Measurements from ENCODE around the gene AGBL1. TPM values are rescaled to one million over a fixed set of nuclear protein-coding genes. Genes with fewer than 3 reads are reported as not detected.

The AGBL1 gene
- total and polyA plus RNA-seq, 2 experiments from 2014 or later: not detected

GRCh38 chr15:87031540-87032230, 952.0 kb downstream of the AGBL1 start:
- H2AFZ ChIP-seq: no peak overlapping the region
- no peak overlapping the region for H3K4me3 ChIP-seq
- no peak overlapping the region for H3K9ac ChIP-seq
- 3 to 4% methylated on average over 6 of the region's 6 CpGs for WGBS, 2 experiments (ENCODE audit: low coverage in 1 of 2, low lambda C conversion rate in 2 of 2, missing lambda C conversion rate in 2 of 2)
- no peak for TF ChIP-seq EZH2 (IDR thresholded peaks at IDR 0.05; ENCODE audit: insufficient read depth, poor library complexity, severe bottlenecking)
- no peak for TF ChIP-seq EZH2phosphoT487 (IDR thresholded peaks at IDR 0.05; ENCODE audit: insufficient read depth, low read depth)
- H3K27ac ChIP-seq: no peak overlapping the region
- in situ Hi-C loops (cut with MboI): no loop called here
- H3K9me3 ChIP-seq (ENCODE audit: low read depth): no peaks in the 10 kb centered on the region
- no peaks in the 10 kb centered on the region for H4K20me1 ChIP-seq (ENCODE audit: insufficient read depth)
- no peaks in the 10 kb centered on the region for H3K36me3 ChIP-seq (ENCODE audit: low read depth)
- H3K4me1 ChIP-seq (ENCODE audit: insufficient read depth): no peaks in the 10 kb centered on the region
- no peaks in the 10 kb centered on the region for H3F3A ChIP-seq (ENCODE audit: insufficient read depth)
- no peak for DNase-seq
- H3K4me2 ChIP-seq (ENCODE audit: unreplicated experiment): no peak overlapping the region
- H3K79me2 ChIP-seq (ENCODE audit: insufficient read depth): no peaks in the 10 kb centered on the region
- no peaks in the 10 kb centered on the region for H3K9me2 ChIP-seq (ENCODE audit: insufficient read depth)
- H3K27me3 ChIP-seq (replicated peaks; ENCODE audit: insufficient read depth): no peaks in the 10 kb centered on the region

DNA sequence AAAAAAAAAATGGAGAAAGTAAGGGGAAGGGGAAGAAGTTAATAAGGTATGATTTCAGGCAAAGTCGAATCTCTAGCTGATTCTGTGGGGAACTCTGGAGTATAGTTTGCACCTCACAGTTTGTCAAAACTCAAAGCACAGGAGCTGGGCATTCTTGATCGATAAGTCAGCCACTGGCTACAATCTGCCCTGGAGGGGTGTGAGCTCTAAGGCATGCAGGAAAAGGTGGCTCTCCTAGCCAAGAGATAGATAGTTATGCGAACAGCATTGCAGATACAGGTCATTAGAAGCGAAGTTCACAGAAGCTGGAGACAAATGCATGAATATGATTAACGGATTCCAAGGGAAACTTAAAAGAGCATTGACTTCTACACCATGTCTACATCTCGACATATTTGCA, 952.6 kb downstream of the AGBL1 start:
- Histone ChIP-seq H3K36me3 (ENCODE audit: low read depth) (no peaks in the 10 kb centered on the region), H2AFZ (no peak overlapping the region), H3K4me3 (no peak overlapping the region), H4K20me1 (ENCODE audit: insufficient read depth) (no peaks in the 10 kb centered on the region), H3K4me2 (ENCODE audit: unreplicated experiment) (no peak overlapping the region), H3K9ac (no peak overlapping the region), H3F3A (ENCODE audit: insufficient read depth) (no peaks in the 10 kb centered on the region), H3K4me1 (ENCODE audit: insufficient read depth) (no peaks in the 10 kb centered on the region), H3K9me3 (ENCODE audit: low read depth) (no peaks in the 10 kb centered on the region), H3K9me2 (ENCODE audit: insufficient read depth) (no peaks in the 10 kb centered on the region), H3K27ac (no peak overlapping the region), H3K27me3 (replicated peaks; ENCODE audit: insufficient read depth) (no peaks in the 10 kb centered on the region), H3K79me2 (ENCODE audit: insufficient read depth) (no peaks in the 10 kb centered on the region)
- no peak for DNase-seq
- in situ Hi-C loops (cut with MboI): no loop called here
- 16 to 22% methylated on average over 6 of the region's 6 CpGs for WGBS, 2 experiments (ENCODE audit: low coverage in 1 of 2, low lambda C conversion rate in 2 of 2, missing lambda C conversion rate in 2 of 2)
- TF ChIP-seq EZH2phosphoT487 (IDR thresholded peaks at IDR 0.05; ENCODE audit: insufficient read depth, low read depth) (no peak), EZH2 (IDR thresholded peaks at IDR 0.05; ENCODE audit: insufficient read depth, poor library complexity, severe bottlenecking) (no peak)

GRCh38 chr15:87033056-87033455, 953.4 kb downstream of the AGBL1 start:
- no peak for TF ChIP-seq EZH2phosphoT487 (IDR thresholded peaks at IDR 0.05; ENCODE audit: insufficient read depth, low read depth)
- TF ChIP-seq EZH2 (IDR thresholded peaks at IDR 0.05; ENCODE audit: insufficient read depth, poor library complexity, severe bottlenecking): no peak
- Histone ChIP-seq H3K9me2 (ENCODE audit: insufficient read depth) (no peaks in the 10 kb centered on the region), H3K9me3 (ENCODE audit: low read depth) (no peaks in the 10 kb centered on the region), H3K9ac (no peak overlapping the region), H2AFZ (no peak overlapping the region), H3K27ac (no peak overlapping the region), H3K4me3 (no peak overlapping the region), H3K27me3 (replicated peaks; ENCODE audit: insufficient read depth) (no peaks in the 10 kb centered on the region), H4K20me1 (ENCODE audit: insufficient read depth) (no peaks in the 10 kb centered on the region), H3K4me1 (ENCODE audit: insufficient read depth) (no peaks in the 10 kb centered on the region), H3K36me3 (ENCODE audit: low read depth) (no peaks in the 10 kb centered on the region), H3K79me2 (ENCODE audit: insufficient read depth) (no peaks in the 10 kb centered on the region), H3K4me2 (ENCODE audit: unreplicated experiment) (no peak overlapping the region), H3F3A (ENCODE audit: insufficient read depth) (no peaks in the 10 kb centered on the region)
- in situ Hi-C loops (cut with MboI): no loop called here
- 25 to 27% methylated on average over 2 of the region's 2 CpGs for WGBS, 2 experiments (ENCODE audit: low coverage in 1 of 2, low lambda C conversion rate in 2 of 2, missing lambda C conversion rate in 2 of 2)
- peak; percentile 14 for DNase-seq

DNA sequence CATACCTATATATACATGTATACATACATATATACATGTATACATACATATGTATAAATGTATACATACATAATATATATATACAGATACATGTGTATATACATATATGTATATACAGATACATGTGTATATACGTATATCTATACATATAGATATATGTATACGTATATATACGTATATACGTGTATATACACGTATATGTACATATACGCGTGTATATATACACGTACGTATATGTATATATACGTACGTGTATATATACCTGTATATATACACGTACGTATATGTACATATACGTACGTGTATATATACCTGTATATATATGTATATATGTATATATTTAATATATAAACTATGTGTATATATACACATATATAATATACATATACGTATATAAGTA, 955.2 kb downstream of the AGBL1 start:
- Histone ChIP-seq H4K20me1 (ENCODE audit: insufficient read depth) (no peaks in the 10 kb centered on the region), H3K4me3 (no peak overlapping the region), H3K9ac (no peak overlapping the region), H3K27ac (no peak overlapping the region), H3K4me2 (ENCODE audit: unreplicated experiment) (no peak overlapping the region), H3K4me1 (ENCODE audit: insufficient read depth) (no peaks in the 10 kb centered on the region), H3F3A (ENCODE audit: insufficient read depth) (no peaks in the 10 kb centered on the region), H2AFZ (no peak overlapping the region), H3K36me3 (ENCODE audit: low read depth) (no peaks in the 10 kb centered on the region), H3K9me2 (ENCODE audit: insufficient read depth) (no peaks in the 10 kb centered on the region), H3K79me2 (ENCODE audit: insufficient read depth) (no peaks in the 10 kb centered on the region), H3K27me3 (replicated peaks; ENCODE audit: insufficient read depth) (no peaks in the 10 kb centered on the region), H3K9me3 (ENCODE audit: low read depth) (no peaks in the 10 kb centered on the region)
- in situ Hi-C loops (cut with MboI): no loop called here
- no peak for DNase-seq
- TF ChIP-seq EZH2phosphoT487 (IDR thresholded peaks at IDR 0.05; ENCODE audit: insufficient read depth, low read depth) (no peak), EZH2 (IDR thresholded peaks at IDR 0.05; ENCODE audit: insufficient read depth, poor library complexity, severe bottlenecking) (no peak)
- 83 to 84% methylated on average over 15 to 16 of the region's 16 CpGs for WGBS, 2 experiments (ENCODE audit: low coverage in 1 of 2, low lambda C conversion rate in 2 of 2, missing lambda C conversion rate in 2 of 2)

Measured in GM23248 (cell line).